GM12891 (cell line): Measurements from ENCODE around the gene TEX38.

ENCODE experiments used
- PAX5 ChIP-seq: IDR thresholded peaks from 2 replicates; pipeline ENCODE4 v1.6.1; 2011; ENCODE audit warnings: low read length, moderate library complexity, mild to moderate bottlenecking; ENCODE audit not compliant: insufficient read depth, severe bottlenecking
- POLR2A ChIP-seq: IDR thresholded peaks from 2 replicates; pipeline ENCODE4 v1.6.1; 2011; ENCODE audit warnings: low read depth, low read length, control low read depth
- POLR2AphosphoS5 ChIP-seq: IDR thresholded peaks from 2 replicates; pipeline ENCODE4 v1.6.1; 2011; ENCODE audit warnings: low read depth, low read length, control low read depth
- POU2F2 ChIP-seq: IDR thresholded peaks from 2 replicates; pipeline ENCODE4 v1.6.1; 2011; ENCODE audit warnings: low read depth, mild to moderate bottlenecking, control low read depth, low read length, moderate library complexity

- TF ChIP-seq POLR2A, result no peak
- no peak for TF ChIP-seq POLR2AphosphoS5
- TF ChIP-seq PAX5, result no peak
- TF ChIP-seq POU2F2, result no peak
Measured at GRCh38 chr1:46705408-46705807, 33.8 kb downstream of the TEX38 start.
